Globus pallidus (tissue), 1 donor: ENCODE results near the gene ASCL3.
A peak's percentile ranks its signal among the peaks of the same experiment; 100 is the strongest.
"Not testable (repeated sequence)": the region's sequence is repeated elsewhere in the genome, so short reads cannot be mapped to it uniquely, and the experiment has no call there.

Experiments
- DNase-seq: peaks from one replicate; pipeline ENCODE4 v3.0.0-alpha.2; 2015; ENCODE audit warnings: low spot score

The ASCL3 gene

GRCh38 chr11:8942518-8943066 lies at the start of gene ASCL3:
TSS of gene ASCL3 (minus strand) at chr11:8943016. CDS start at chr11:8938161, 4,855 bp downstream.
- no peak for DNase-seq

- DNase-seq: no peak
Observed at GRCh38 chr11:8989453-8989852, 46.6 kb upstream of the ASCL3 start.

GRCh38 chr11:8988329-8989234 lies 45.8 kb upstream of the ASCL3 start:
- DNase-seq: no peak

GRCh38 chr11:8987446-8987845 lies 44.6 kb upstream of the ASCL3 start:
- DNase-seq: no peak

- not testable (repeated sequence) for DNase-seq
Observed at GRCh38 chr11:8986772-8987171, 44.0 kb upstream of the ASCL3 start.

- DNase-seq: no peak
Observed at GRCh38 chr11:8985462-8985861, 42.6 kb upstream of the ASCL3 start.

- DNase-seq: no peak
Observed at GRCh38 chr11:8983552-8983951, 40.7 kb upstream of the ASCL3 start.

- no peak for DNase-seq
Observed at GRCh38 chr11:8980485-8980884, 37.7 kb upstream of the ASCL3 start.

- not testable (repeated sequence) for DNase-seq
Observed at GRCh38 chr11:8979365-8979764, 36.5 kb upstream of the ASCL3 start.

GRCh38 chr11:8973121-8973520 lies 30.3 kb upstream of the ASCL3 start:
- no peak for DNase-seq

GRCh38 chr11:8971924-8972316 lies 29.1 kb upstream of the ASCL3 start:
- DNase-seq: no peak

GRCh38 chr11:8971196-8971923 lies 28.5 kb upstream of the ASCL3 start:
- DNase-seq: no peak

- no peak for DNase-seq
Observed at GRCh38 chr11:8967184-8967583, 24.4 kb upstream of the ASCL3 start.

- peak; percentile 87 for DNase-seq
Observed at GRCh38 chr11:8964324-8965320, 21.8 kb upstream of the ASCL3 start, which contains the start of gene TMEM9B. TSS of gene TMEM9B (minus strand) at chr11:8964442. CDS start at chr11:8964313, 129 bp downstream.

GRCh38 chr11:8963569-8964323 lies 20.9 kb upstream of the ASCL3 start:
- DNase-seq: peak; percentile 4

GRCh38 chr11:8962841-8963240 lies 20.0 kb upstream of the ASCL3 start:
- DNase-seq: no peak

GRCh38 chr11:8961401-8961800 lies 18.6 kb upstream of the ASCL3 start:
- DNase-seq: no peak

GRCh38 chr11:8959546-8960166 lies 16.8 kb upstream of the ASCL3 start:
- peak; percentile 37 for DNase-seq

GRCh38 chr11:8956860-8957259 lies 14.0 kb upstream of the ASCL3 start:
- no peak for DNase-seq

- DNase-seq: no peak
Observed at GRCh38 chr11:8948886-8949285, 6.1 kb upstream of the ASCL3 start.
